Measurements from ENCODE around the gene TTYH2. TPM values are rescaled to one million over a fixed set of nuclear protein-coding genes. Genes with fewer than 3 reads are reported as not detected.

TTYH2 gene
- polyA plus RNA-seq, 1 donor from 2014 or later: 2.5 TPM

DNA sequence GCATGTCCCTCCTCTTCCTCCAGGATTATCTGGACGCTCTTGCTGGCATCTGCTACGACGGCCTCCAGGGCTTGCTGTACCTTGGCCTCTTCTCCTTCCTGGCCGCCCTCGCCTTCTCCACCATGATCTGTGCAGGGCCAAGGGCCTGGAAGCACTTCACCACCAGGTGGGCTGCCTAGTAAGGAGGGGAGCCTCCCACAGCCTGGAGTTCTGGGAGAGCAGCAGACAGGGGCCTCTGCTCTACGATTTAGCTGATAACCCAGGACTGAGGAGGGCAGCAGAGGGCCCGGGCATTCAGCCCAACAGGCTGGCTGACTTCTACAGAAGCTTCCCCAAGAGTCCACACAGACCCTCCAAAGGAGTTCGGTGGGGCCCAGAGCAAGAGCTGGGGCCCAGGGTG, 38.8 kb downstream of the TTYH2 start:
- H4K20me1 ChIP-seq (ENCODE audit: insufficient read depth): no peaks in the 10 kb centered on the region
- H3K9me3 ChIP-seq (ENCODE audit: low read length): no peaks in the 10 kb centered on the region
- H3K36me3 ChIP-seq (ENCODE audit: insufficient read depth, low read length): no peaks in the 10 kb centered on the region
- no peak overlapping the region for H2AFZ ChIP-seq (ENCODE audit: low read depth, low read length)
- H3F3A ChIP-seq (ENCODE audit: insufficient read depth, low read length, poor library complexity, severe bottlenecking): no peaks in the 10 kb centered on the region
- H3K4me2 ChIP-seq (ENCODE audit: low read length): no peak overlapping the region
- H3K4me3 ChIP-seq (ENCODE audit: low read length): no peak overlapping the region
- peaks cover 10% of the 10 kb centered on the region for H3K27me3 ChIP-seq (ENCODE audit: insufficient read depth, low read depth, low read length)
- no peak overlapping the region for H3K9ac ChIP-seq (ENCODE audit: low read length)
- TF ChIP-seq, protein P1, sequence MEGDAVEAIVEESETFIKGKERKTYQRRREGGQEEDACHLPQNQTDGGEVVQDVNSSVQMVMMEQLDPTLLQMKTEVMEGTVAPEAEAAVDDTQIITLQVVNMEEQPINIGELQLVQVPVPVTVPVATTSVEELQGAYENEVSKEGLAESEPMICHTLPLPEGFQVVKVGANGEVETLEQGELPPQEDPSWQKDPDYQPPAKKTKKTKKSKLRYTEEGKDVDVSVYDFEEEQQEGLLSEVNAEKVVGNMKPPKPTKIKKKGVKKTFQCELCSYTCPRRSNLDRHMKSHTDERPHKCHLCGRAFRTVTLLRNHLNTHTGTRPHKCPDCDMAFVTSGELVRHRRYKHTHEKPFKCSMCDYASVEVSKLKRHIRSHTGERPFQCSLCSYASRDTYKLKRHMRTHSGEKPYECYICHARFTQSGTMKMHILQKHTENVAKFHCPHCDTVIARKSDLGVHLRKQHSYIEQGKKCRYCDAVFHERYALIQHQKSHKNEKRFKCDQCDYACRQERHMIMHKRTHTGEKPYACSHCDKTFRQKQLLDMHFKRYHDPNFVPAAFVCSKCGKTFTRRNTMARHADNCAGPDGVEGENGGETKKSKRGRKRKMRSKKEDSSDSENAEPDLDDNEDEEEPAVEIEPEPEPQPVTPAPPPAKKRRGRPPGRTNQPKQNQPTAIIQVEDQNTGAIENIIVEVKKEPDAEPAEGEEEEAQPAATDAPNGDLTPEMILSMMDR (IDR thresholded peaks at IDR 0.05; ENCODE audit: poor library complexity, severe bottlenecking): no peak
- no peak for TF ChIP-seq RAD21 (conservative IDR thresholded peaks at IDR 0.05)
- TF ChIP-seq EP300 (conservative IDR thresholded peaks at IDR 0.05; ENCODE audit: poor library complexity, severe bottlenecking): no peak
- TF ChIP-seq, protein P2, sequence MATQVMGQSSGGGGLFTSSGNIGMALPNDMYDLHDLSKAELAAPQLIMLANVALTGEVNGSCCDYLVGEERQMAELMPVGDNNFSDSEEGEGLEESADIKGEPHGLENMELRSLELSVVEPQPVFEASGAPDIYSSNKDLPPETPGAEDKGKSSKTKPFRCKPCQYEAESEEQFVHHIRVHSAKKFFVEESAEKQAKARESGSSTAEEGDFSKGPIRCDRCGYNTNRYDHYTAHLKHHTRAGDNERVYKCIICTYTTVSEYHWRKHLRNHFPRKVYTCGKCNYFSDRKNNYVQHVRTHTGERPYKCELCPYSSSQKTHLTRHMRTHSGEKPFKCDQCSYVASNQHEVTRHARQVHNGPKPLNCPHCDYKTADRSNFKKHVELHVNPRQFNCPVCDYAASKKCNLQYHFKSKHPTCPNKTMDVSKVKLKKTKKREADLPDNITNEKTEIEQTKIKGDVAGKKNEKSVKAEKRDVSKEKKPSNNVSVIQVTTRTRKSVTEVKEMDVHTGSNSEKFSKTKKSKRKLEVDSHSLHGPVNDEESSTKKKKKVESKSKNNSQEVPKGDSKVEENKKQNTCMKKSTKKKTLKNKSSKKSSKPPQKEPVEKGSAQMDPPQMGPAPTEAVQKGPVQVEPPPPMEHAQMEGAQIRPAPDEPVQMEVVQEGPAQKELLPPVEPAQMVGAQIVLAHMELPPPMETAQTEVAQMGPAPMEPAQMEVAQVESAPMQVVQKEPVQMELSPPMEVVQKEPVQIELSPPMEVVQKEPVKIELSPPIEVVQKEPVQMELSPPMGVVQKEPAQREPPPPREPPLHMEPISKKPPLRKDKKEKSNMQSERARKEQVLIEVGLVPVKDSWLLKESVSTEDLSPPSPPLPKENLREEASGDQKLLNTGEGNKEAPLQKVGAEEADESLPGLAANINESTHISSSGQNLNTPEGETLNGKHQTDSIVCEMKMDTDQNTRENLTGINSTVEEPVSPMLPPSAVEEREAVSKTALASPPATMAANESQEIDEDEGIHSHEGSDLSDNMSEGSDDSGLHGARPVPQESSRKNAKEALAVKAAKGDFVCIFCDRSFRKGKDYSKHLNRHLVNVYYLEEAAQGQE (IDR thresholded peaks at IDR 0.05; ENCODE audit: borderline replicate concordance): no peak
- TF ChIP-seq POLR2AphosphoS5 (IDR thresholded peaks at IDR 0.05): no peak
- TF ChIP-seq EZH2 (IDR thresholded peaks at IDR 0.05; ENCODE audit: borderline replicate concordance, insufficient read depth, low read length, poor library complexity, severe bottlenecking): no peak
- no peaks in the 10 kb centered on the region for H3K79me2 ChIP-seq (replicated peaks; ENCODE audit: insufficient read depth, low read length)
- H3K9me2 ChIP-seq (ENCODE audit: insufficient read depth, low read length): no peaks in the 10 kb centered on the region
- no peak overlapping the region for H3K27ac ChIP-seq (ENCODE audit: low read length)

DNA sequence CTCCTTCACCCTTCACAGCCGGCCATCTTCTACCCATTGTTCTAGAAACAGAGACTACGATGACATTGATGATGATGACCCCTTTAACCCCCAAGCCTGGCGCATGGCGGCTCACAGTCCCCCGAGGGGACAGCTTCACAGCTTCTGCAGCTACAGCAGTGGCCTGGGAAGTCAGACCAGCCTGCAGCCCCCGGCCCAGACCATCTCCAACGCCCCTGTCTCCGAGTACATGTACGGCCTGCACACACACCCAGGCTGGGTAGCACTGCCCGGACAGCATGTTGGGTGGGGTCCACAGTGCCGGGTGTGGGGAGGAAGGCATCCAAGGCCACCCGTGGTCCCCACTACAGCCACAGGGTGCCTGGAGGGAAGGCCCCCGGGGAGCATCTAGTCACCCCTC, 39.7 kb downstream of the TTYH2 start:
- no peak overlapping the region for H3K4me2 ChIP-seq (ENCODE audit: low read length)
- no peaks in the 10 kb centered on the region for H3K9me3 ChIP-seq (ENCODE audit: low read length)
- H3K36me3 ChIP-seq (ENCODE audit: insufficient read depth, low read length): no peaks in the 10 kb centered on the region
- peaks cover 10% of the 10 kb centered on the region for H3K27me3 ChIP-seq (ENCODE audit: insufficient read depth, low read depth, low read length)
- H3K9ac ChIP-seq (ENCODE audit: low read length): no peak overlapping the region
- no peak overlapping the region for H3K4me3 ChIP-seq (ENCODE audit: low read length)
- no peak overlapping the region for H3K27ac ChIP-seq (ENCODE audit: low read length)
- no peaks in the 10 kb centered on the region for H3K9me2 ChIP-seq (ENCODE audit: insufficient read depth, low read length)
- H4K20me1 ChIP-seq (ENCODE audit: insufficient read depth): no peaks in the 10 kb centered on the region
- TF ChIP-seq, protein P1 (IDR thresholded peaks at IDR 0.05; ENCODE audit: poor library complexity, severe bottlenecking): no peak
- TF ChIP-seq TAF1 (IDR thresholded peaks at IDR 0.05; ENCODE audit: low read depth): no peak
- TF ChIP-seq SMC3 (conservative IDR thresholded peaks at IDR 0.05; ENCODE audit: poor library complexity): no peak
- TF ChIP-seq RAD21 (conservative IDR thresholded peaks at IDR 0.05): no peak
- no peak for TF ChIP-seq MXI1 (conservative IDR thresholded peaks at IDR 0.05; ENCODE audit: poor library complexity, severe bottlenecking)
- TF ChIP-seq, protein P2 (IDR thresholded peaks at IDR 0.05; ENCODE audit: borderline replicate concordance): no peak
- TF ChIP-seq POLR2AphosphoS5 (IDR thresholded peaks at IDR 0.05): no peak
- TF ChIP-seq EZH2 (IDR thresholded peaks at IDR 0.05; ENCODE audit: borderline replicate concordance, insufficient read depth, low read length, poor library complexity, severe bottlenecking): no peak
- no peak for TF ChIP-seq EP300 (conservative IDR thresholded peaks at IDR 0.05; ENCODE audit: poor library complexity, severe bottlenecking)
- no peak overlapping the region for H2AFZ ChIP-seq (ENCODE audit: low read depth, low read length)
- H3F3A ChIP-seq (ENCODE audit: insufficient read depth, low read length, poor library complexity, severe bottlenecking): no peaks in the 10 kb centered on the region
- no peaks in the 10 kb centered on the region for H3K79me2 ChIP-seq (replicated peaks; ENCODE audit: insufficient read depth, low read length)
